ENCODE results near the gene DOCK6.

- TF ChIP-seq USF2 (IDR thresholded peaks at IDR 0.05; ENCODE audit: low read depth, low read length) (no peak), USF2 (CRISPR knock-in tag; IDR thresholded peaks at IDR 0.05; ENCODE audit: borderline replicate concordance) (no peak), CREB1 (IDR thresholded peaks at IDR 0.05) (no peak), CREB1 (CRISPR knock-in tag; IDR thresholded peaks at IDR 0.05) (no peak), POLR2AphosphoS5 (IDR thresholded peaks at IDR 0.05; ENCODE audit: low read depth, low read length) (no peak)
These were observed 13.5 kb downstream of the DOCK6 start for GRCh38 chr19:11248852-11249251.

All from HepG2 (cell line).